Stomach (tissue), 19 donors: ENCODE measurements around the gene PINK1. TPM values are rescaled to one million over a fixed set of nuclear protein-coding genes. Genes with fewer than 3 reads are reported as not detected.

Experiments
- DNase-seq, 2 donors: peaks; one replicate each; pipeline versions ENCODE4 v3.0.0 to v3.0.0-alpha.2; 2013 to 2019
- H3K27ac ChIP-seq, 5 donors: fragments of 200-600 bp in 4 of 5; sonication (generic) in 4 of 5; one replicate each; pipeline ENCODE4 v1.5.1; 2013 to 2019; ENCODE audit warnings: mild to moderate bottlenecking in 1 of 5, moderate library complexity in 1 of 5
- H3K27me3 ChIP-seq, 3 donors: fragments of 200-600 bp; sonication (generic); one replicate each; pipeline ENCODE4 v1.5.1; 2017 to 2019; ENCODE audit warnings: mixed run types in 1 of 3
- H3K36me3 ChIP-seq, 4 donors: fragments of 200-600 bp; sonication (generic); 1 replicate in 3 of 4; 2 replicates in 1 of 4; pipeline ENCODE4 v1.5.1; 2016 to 2019
- H3K4me1 ChIP-seq, 4 donors: fragments of 200-600 bp; sonication (generic); one replicate each; pipeline ENCODE4 v1.5.1; 2016 to 2019
- H3K4me3 ChIP-seq, 4 donors: fragments of 200-600 bp; sonication (generic) in 3 of 4; one replicate each; pipeline ENCODE4 v1.5.1; 2016 to 2019; ENCODE audit warnings: mild to moderate bottlenecking in 1 of 4
- H3K9me3 ChIP-seq, 4 donors: fragments of 200-600 bp; sonication (generic); one replicate each; pipeline ENCODE4 v1.5.1; 2016 to 2019
- CTCF ChIP-seq, 7 experiments: fragments of 450-650 bp in 4 of 7; fragments of 200-600 bp in 3 of 7; sonication (generic) in 3 of 7; IDR thresholded peaks; one replicate each; pipeline ENCODE4 v1.5.1; 2016 to 2019; ENCODE audit warnings: antibody characterized with exemption in 7 of 7, control low read depth in 2 of 7, mild to moderate bottlenecking in 1 of 7
- EP300 ChIP-seq: sonication (generic); formaldehyde crosslinking; IDR thresholded peaks from one replicate; pipeline ENCODE4 v1.6.1; 2017; ENCODE audit warnings: antibody characterized with exemption
- POLR2A ChIP-seq, 4 donors: fragments of 450-650 bp; IDR thresholded peaks; one replicate each; pipeline ENCODE4 v1.6.1; 2016; ENCODE audit warnings: antibody characterized with exemption in 4 of 4, control low read depth in 2 of 4, mild to moderate bottlenecking in 1 of 4, moderate library complexity in 1 of 4
- POLR2AphosphoS5 ChIP-seq, 3 donors: sonication (generic); formaldehyde crosslinking; IDR thresholded peaks; one replicate each; pipeline ENCODE4 v1.6.1; 2016; ENCODE audit warnings: antibody characterized with exemption in 3 of 3
- WGBS, 5 donors: extraction: QIAGEN DNeasy Blood & Tissue Kit in 3 of 5; methylation state at CpG; one replicate each; pipeline versions ENCODE4 v1.1.5 to v1.1.7; 2013 to 2018; 5-methylcytosine and 5-hydroxymethylcytosine counted together
- intact Hi-C: fragments of 100-400 bp; cut with DNase I; formaldehyde crosslinking; loops from one replicate; pipeline ENCODE4 v1.15.1; 2023; ENCODE audit warnings: low total_unique reads
- long read RNA-seq, 10 donors: transcript quantifications; one replicate each; lab custom pipeline, GENCODE V29; 2026
- polyA plus RNA-seq, 3 donors: library from polyadenylated mRNA; stranded (reverse); fragments of 200-250 nt; gene quantifications; one replicate each; pipeline ENCODE4 v1.2.3, GENCODE V29; 2013
- total RNA-seq, 5 donors: library from RNA; depleted of rRNA; stranded (reverse); fragments of >200 nt; gene quantifications; one replicate each; pipeline versions ENCODE4 v1.1.0 to v1.2.3, GENCODE V29; 2014 to 2016
- donor health status: healthy with polysubstance abuse.
- donor health status: Bipolar disorder and iron deficiency.
- donor health status: healthy.

PINK1 gene
- 100 to 1,000 TPM in 1 of 5 donors, 10 to 100 TPM in 4; 21.0 to 169 (median 42.4) TPM for total RNA-seq
- polyA plus RNA-seq: 10 to 100 TPM; 53.2 to 74.1 (median 69.9) TPM
- long read RNA-seq, donor 1, partial matches to known transcripts: 0 of 4 reads
- long read RNA-seq, donor 1, other reads (novel, unspliced or antisense): 0 of 4 reads
- long read RNA-seq, donor 2, transcript PINK1-201 (8 exons, 2,660 nt): major isoform, 8 of 164 reads
- long read RNA-seq, donor 2, partial matches to known transcripts: 155 of 164 reads
- long read RNA-seq, donor 2, other reads (novel, unspliced or antisense): 0 of 164 reads
- long read RNA-seq, donor 3, transcript PINK1-201 (8 exons, 2,660 nt): major isoform, 5 of 90 reads
- long read RNA-seq, donor 3, partial matches to known transcripts: 44 of 90 reads
- long read RNA-seq, donor 3, other reads (novel, unspliced or antisense): 41 of 90 reads
- long read RNA-seq, donor 4, partial matches to known transcripts: 0 of 1 reads
- long read RNA-seq, donor 4, other reads (novel, unspliced or antisense): 0 of 1 reads
- long read RNA-seq, donor 5, transcript PINK1-201 (8 exons, 2,660 nt): major isoform, 6 of 105 reads
- long read RNA-seq, donor 5, partial matches to known transcripts: 97 of 105 reads
- long read RNA-seq, donor 5, other reads (novel, unspliced or antisense): 0 of 105 reads
- long read RNA-seq, donor 6: 0 reads
- long read RNA-seq, donor 7, transcript PINK1-201 (8 exons, 2,660 nt): major isoform, 8 of 127 reads
- long read RNA-seq, donor 7, partial matches to known transcripts: 51 of 127 reads
- long read RNA-seq, donor 7, other reads (novel, unspliced or antisense): 67 of 127 reads
- long read RNA-seq, donor 8, transcript PINK1-201 (8 exons, 2,660 nt): major isoform, 11 of 168 reads
- long read RNA-seq, donor 8, partial matches to known transcripts: 80 of 168 reads
- long read RNA-seq, donor 8, other reads (novel, unspliced or antisense): 77 of 168 reads
- long read RNA-seq, donor 9, partial matches to known transcripts: 64 of 144 reads
- long read RNA-seq, donor 9, other reads (novel, unspliced or antisense): 77 of 144 reads
- long read RNA-seq, donor 10, transcript PINK1-201 (8 exons, 2,660 nt): major isoform, 6 of 6 reads
- long read RNA-seq, donor 10, partial matches to known transcripts: 0 of 6 reads
- long read RNA-seq, donor 10, other reads (novel, unspliced or antisense): 0 of 6 reads

- DNase-seq: peak; percentile 84 to 93
- Histone ChIP-seq H3K9me3 (no peaks in the 10 kb centered on the region), H3K4me3 (peak within 1 kb of the TSS; percentile 86 to 99 (median 98)), H3K4me1 (peaks cover 19 to 38% (median 33%) of the 10 kb centered on the region in 4 donors), H3K36me3 (peaks cover 8 to 22% (median 19%) of the 10 kb centered on the region in 4 donors), H3K27me3 (peaks cover 0 to 3% (median 0%) of the 10 kb centered on the region in 3 donors), H3K27ac (peak within 1 kb of the TSS; percentile 91 to 95 (median 94))
- WGBS, 5 donors: 1 to 2% (median 1%) methylated on average over 48 to 93 of the region's 93 CpGs
- TF ChIP-seq CTCF (IDR thresholded peaks at IDR 0.05): peak in 5 of 7 experiments; percentile 85 to 100 (median 98)
- no peak for TF ChIP-seq POLR2A (IDR thresholded peaks at IDR 0.05)
- TF ChIP-seq POLR2AphosphoS5 (IDR thresholded peaks at IDR 0.05): peak; percentile 32 to 83 (median 77)
- intact Hi-C loops: loop anchor here (5.0 kb wide), 1 partner anchor 106 kb away; no protein-coding TSS in a partner anchor
Observed at GRCh38 chr1:20633190-20634064, at the start of gene PINK1. Gene PINK1 (plus strand): TSS chr1:20633458. CDS start chr1:20633549, 91 bp downstream.

GRCh38 chr1:20584890-20585289 lies 48.4 kb upstream of the PINK1 start:
- Histone ChIP-seq H3K9me3 (no peaks in the 10 kb centered on the region), H3K27ac (no peak overlapping the region), H3K4me1 (peaks cover 0 to 15% (median 8%) of the 10 kb centered on the region in 4 donors), H3K4me3 (no peak overlapping the region), H3K27me3 (peaks cover 0 to 44% (median 15%) of the 10 kb centered on the region in 3 donors), H3K36me3 (no peaks in the 10 kb centered on the region)
- no peak for TF ChIP-seq EP300
- no peak for TF ChIP-seq POLR2AphosphoS5 (IDR thresholded peaks at IDR 0.05)
- TF ChIP-seq CTCF (IDR thresholded peaks at IDR 0.05): no peak
- TF ChIP-seq POLR2A (IDR thresholded peaks at IDR 0.05): no peak
- intact Hi-C loops: no loop called here
- no peak for DNase-seq
- 32 to 59% (median 47%) methylated on average over 2 of the region's 2 CpGs for WGBS, 5 donors

- no peak for TF ChIP-seq POLR2A (IDR thresholded peaks at IDR 0.05)
- TF ChIP-seq POLR2AphosphoS5 (IDR thresholded peaks at IDR 0.05): no peak
- TF ChIP-seq CTCF (IDR thresholded peaks at IDR 0.05): no peak
- no peak for TF ChIP-seq EP300
- Histone ChIP-seq H3K27me3 (peaks cover 0 to 60% (median 23%) of the 10 kb centered on the region in 3 donors), H3K36me3 (no peaks in the 10 kb centered on the region), H3K4me1 (peaks cover 0 to 17% (median 8%) of the 10 kb centered on the region in 4 donors), H3K27ac (no peak overlapping the region), H3K9me3 (no peaks in the 10 kb centered on the region), H3K4me3 (no peak overlapping the region)
- WGBS, 5 donors: 62 to 76% (median 64%) methylated on average over 9 to 10 of the region's 10 CpGs
- peak in 1 of 2 donors; percentile 4 for DNase-seq
- intact Hi-C loops: no loop called here
Observed at GRCh38 chr1:20586953-20587660, 46.2 kb upstream of the PINK1 start.
